B cell (primary cell): Measurements from ENCODE around the gene FRYL. TPM values are rescaled to one million over a fixed set of nuclear protein-coding genes. Genes with fewer than 3 reads are reported as not detected.

Source experiments
- ATAC-seq: fragments of 200-7000 bp; cut with Tn5 transposase; one replicate; pipeline ENCODE4 v1.10.0; 2021; ENCODE audit warnings: low read depth, mild to moderate bottlenecking, moderate number of reproducible peaks, moderate library complexity
- CTCF ChIA-PET: fragments of 350-600 bp; sonication (Branson Sonifier 250); formaldehyde crosslinking; loops from one replicate; lab custom pipeline; 2021; ENCODE audit warnings: antibody characterized with exemption, inconsistent platforms; lab: Charles Lee
- POLR2A ChIA-PET: fragments of 350-600 bp; sonication (Branson Sonifier 250); formaldehyde crosslinking; loops from one replicate; lab custom pipeline; 2021; ENCODE audit warnings: antibody characterized with exemption; lab: Charles Lee
- DNase-seq: peaks from one replicate; pipeline ENCODE4 v3.0.0; 2013
- H2AFZ ChIP-seq: 2 replicates; pipeline ENCODE4 v1.6.1; 2012; ENCODE audit warnings: mild to moderate bottlenecking, low read depth, low read length; ENCODE audit not compliant: insufficient read depth, poor library complexity, severe bottlenecking
- H3K27ac ChIP-seq, 2 donors: 1 replicate in 1 of 2; 2 replicates in 1 of 2; pipeline ENCODE4 v1.5.1; 2012 to 2013; ENCODE audit warnings: low read length in 2 of 2, mild to moderate bottlenecking in 2 of 2, moderate library complexity in 1 of 2
- H3K27me3 ChIP-seq, 4 experiments: fragments of 200-600 bp in 1 of 4; sonication (generic) in 1 of 4; replicated peaks in 1 of 4; 1 replicate in 2 of 4; 2 replicates in 2 of 4; pipeline versions ENCODE4 v1.6.1 to v1.7.0; 2013 to 2016; ENCODE audit warnings: low read length in 3 of 4, mild to moderate bottlenecking in 2 of 4, mixed read lengths in 1 of 4, moderate library complexity in 1 of 4; ENCODE audit not compliant: insufficient read depth in 4 of 4, control insufficient read depth in 3 of 4; ENCODE audit errors: control extremely low read depth in 1 of 4
- H3K36me3 ChIP-seq, 2 experiments: replicated peaks in 1 of 2; 1 replicate in 1 of 2; 2 replicates in 1 of 2; pipeline versions ENCODE4 v1.6.1 to v1.7.1; 2013; ENCODE audit warnings: low read length in 1 of 2; ENCODE audit not compliant: insufficient read depth in 2 of 2, control insufficient read depth in 1 of 2; ENCODE audit errors: control extremely low read depth in 1 of 2, extremely low read depth in 1 of 2
- H3K4me1 ChIP-seq, 2 donors: fragments of 200-600 bp in 1 of 2; sonication (generic) in 1 of 2; 1 replicate in 1 of 2; 2 replicates in 1 of 2; pipeline versions ENCODE4 v1.5.1 to v1.6.1; 2013 to 2017; ENCODE audit warnings: low read length in 2 of 2; ENCODE audit not compliant: control insufficient read depth in 2 of 2, insufficient read depth in 2 of 2
- H3K4me2 ChIP-seq: replicated peaks from 2 replicates; pipeline ENCODE3; 2012; ENCODE audit warnings: mild to moderate bottlenecking, low read depth, low read length; ENCODE audit not compliant: poor library complexity, severe bottlenecking
- H3K4me3 ChIP-seq, 5 experiments: fragments of 200-600 bp in 1 of 5; sonication (generic) in 1 of 5; 1 replicate in 3 of 5; 2 replicates in 2 of 5; pipeline versions ENCODE4 v1.5.1 to v1.7.0; 2011 to 2016; ENCODE audit warnings: low read length in 4 of 5, mild to moderate bottlenecking in 4 of 5, low read depth in 2 of 5, control low read depth in 1 of 5, moderate library complexity in 1 of 5; ENCODE audit not compliant: insufficient read depth in 1 of 5; ENCODE audit errors: control extremely low read depth in 1 of 5, extremely low read depth in 1 of 5
- H3K79me2 ChIP-seq: fragments of 200-600 bp; sonication (generic); one replicate; pipeline ENCODE4 v1.6.0; 2016; ENCODE audit warnings: low read length; ENCODE audit not compliant: control insufficient read depth, insufficient read depth
- H3K9ac ChIP-seq: fragments of 200-600 bp; sonication (generic); 2 replicates; pipeline ENCODE4 v1.6.1; 2017; ENCODE audit warnings: mild to moderate bottlenecking, low read length, moderate library complexity
- H3K9me3 ChIP-seq, 3 donors: one replicate each; pipeline versions ENCODE4 v1.6.1 to v1.7.1; 2013; ENCODE audit warnings: low read length in 2 of 3; ENCODE audit not compliant: control insufficient read depth in 2 of 3, insufficient read depth in 1 of 3; ENCODE audit errors: control extremely low read depth in 1 of 3
- H4K20me1 ChIP-seq: 2 replicates; pipeline ENCODE4 v1.6.0; 2012; ENCODE audit warnings: mild to moderate bottlenecking, low read length; ENCODE audit not compliant: insufficient read depth, control insufficient read depth, poor library complexity, severe bottlenecking
- H3K27ac Mint-ChIP-seq: one replicate; pipeline ENCODE4 v1.8.0; 2021; ENCODE audit warnings: mixed read lengths
- H3K27me3 Mint-ChIP-seq: one replicate; pipeline ENCODE4 v1.8.0; 2021; ENCODE audit warnings: mixed read lengths
- H3K4me1 Mint-ChIP-seq: one replicate; pipeline ENCODE4 v1.8.0; 2021; ENCODE audit warnings: mixed read lengths
- H3K4me3 Mint-ChIP-seq: one replicate; pipeline ENCODE4 v1.8.0; 2021; ENCODE audit warnings: mixed read lengths
- H3K9me3 Mint-ChIP-seq: one replicate; pipeline ENCODE4 v1.8.0; 2022; ENCODE audit warnings: mixed read lengths; ENCODE audit not compliant: insufficient read depth
- EZH2 ChIP-seq: IDR thresholded peaks from 2 replicates; pipeline ENCODE4 v1.6.1; 2012; ENCODE audit warnings: borderline replicate concordance, low read depth, mild to moderate bottlenecking, moderate library complexity, low read length; ENCODE audit not compliant: insufficient read depth, poor library complexity, severe bottlenecking
- WGBS: methylation state at CpG from one replicate; pipeline ENCODE4 v1.1.5; 2013; ENCODE audit warnings: missing lambda C conversion rate; ENCODE audit not compliant: insufficient coverage; 5-methylcytosine and 5-hydroxymethylcytosine counted together
- intact Hi-C: fragments of 100-400 bp; cut with micrococcal nuclease; formaldehyde crosslinking; loops from one replicate; pipeline ENCODE4 v1.10.0; 2022
- polyA plus RNA-seq: library from polyadenylated mRNA; depleted of rRNA; stranded (reverse); fragments of >200 nt; gene quantifications from 2 replicates; pipeline ENCODE4 v1.2.3, GENCODE V29; 2012
- total RNA-seq, 2 donors: library from RNA; stranded (reverse); fragments of 120-200 nt in 1 of 2; gene quantifications; 1 replicate in 1 of 2; 2 replicates in 1 of 2; pipeline versions ENCODE4 v1.2.3 to v1.2.4, GENCODE V29; 2013 to 2022
- TF ChIP-seq, protein P1 (sequence below): fragments of 200-600 bp; IDR thresholded peaks from one replicate; pipeline ENCODE4 v1.8.0; 2022; ENCODE audit warnings: antibody characterized with exemption, mild to moderate bottlenecking

Gene FRYL
- total and polyA plus RNA-seq, 2 donors (not counting 1 experiment from before 2014, with no cell fraction given): 15.5 to 138 TPM

DNA sequence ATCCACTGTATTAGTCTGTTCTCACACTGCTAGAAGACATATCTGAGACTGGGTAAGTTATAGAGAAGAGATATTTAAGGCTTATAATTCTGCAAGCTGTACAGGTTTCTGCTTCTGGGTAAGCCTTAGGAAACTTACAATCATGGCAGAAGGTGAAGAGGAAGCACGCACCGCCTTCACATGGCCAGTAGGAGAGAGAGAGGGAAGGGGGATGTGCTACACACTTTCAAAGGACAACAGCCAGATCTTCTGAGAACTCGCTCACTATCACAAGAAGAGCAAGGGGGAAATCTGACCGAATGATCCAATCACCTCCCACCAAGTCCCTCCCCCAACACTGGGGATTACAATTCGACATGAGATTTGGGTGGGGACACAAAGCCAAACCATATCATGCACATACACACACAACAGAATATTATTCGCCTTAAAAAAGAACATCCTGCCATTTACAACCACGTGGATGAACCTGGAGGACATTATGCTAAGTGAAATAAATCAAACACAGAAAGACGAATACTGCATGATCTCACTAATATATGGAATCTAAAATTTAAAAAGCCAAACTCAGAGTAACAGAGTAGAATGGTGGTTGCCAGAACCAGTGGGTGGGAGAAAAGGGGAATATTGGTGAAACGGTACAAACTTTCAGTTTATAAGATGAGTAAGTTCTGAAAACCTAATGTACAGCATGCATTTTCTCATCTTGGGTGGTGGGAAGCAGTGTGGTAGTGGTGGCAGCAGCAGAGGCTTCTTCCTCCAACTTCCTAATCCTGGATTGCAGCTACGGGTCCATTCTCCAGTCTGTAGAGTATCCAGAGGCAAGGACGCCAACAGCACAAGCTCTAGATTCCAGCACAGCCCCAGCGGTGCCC is 12.8 kb downstream of the FRYL start:
- Histone ChIP-seq H4K20me1 (peaks cover 76% of the 10 kb centered on the region), H3K4me3 (no peak overlapping the region), H3K4me2 (no peak overlapping the region), H3K27ac (no peak overlapping the region), H2AFZ (no peak overlapping the region), H3K4me1 (peaks cover 15 to 28% of the 10 kb centered on the region in 2 donors), H3K9ac (no peak overlapping the region), H3K79me2 (peaks cover 98% of the 10 kb centered on the region), H3K9me3 (no peaks in the 10 kb centered on the region), H3K36me3 (peaks cover 0 to 9% of the 10 kb centered on the region in 2 experiments), H3K27me3 (no peaks in the 10 kb centered on the region)
- ChIA-PET CTCF (no interaction called here), POLR2A (no interaction called here)
- Mint-ChIP-seq H3K27me3 (no peaks in the 10 kb centered on the region), H3K4me1 (peaks cover 50% of the 10 kb centered on the region), H3K9me3 (no peaks in the 10 kb centered on the region), H3K27ac (no peak overlapping the region), H3K4me3 (no peak overlapping the region)
- WGBS: 97% methylated on average over 5 of the region's 12 CpGs
- no peak for ATAC-seq
- TF ChIP-seq, protein P1, sequence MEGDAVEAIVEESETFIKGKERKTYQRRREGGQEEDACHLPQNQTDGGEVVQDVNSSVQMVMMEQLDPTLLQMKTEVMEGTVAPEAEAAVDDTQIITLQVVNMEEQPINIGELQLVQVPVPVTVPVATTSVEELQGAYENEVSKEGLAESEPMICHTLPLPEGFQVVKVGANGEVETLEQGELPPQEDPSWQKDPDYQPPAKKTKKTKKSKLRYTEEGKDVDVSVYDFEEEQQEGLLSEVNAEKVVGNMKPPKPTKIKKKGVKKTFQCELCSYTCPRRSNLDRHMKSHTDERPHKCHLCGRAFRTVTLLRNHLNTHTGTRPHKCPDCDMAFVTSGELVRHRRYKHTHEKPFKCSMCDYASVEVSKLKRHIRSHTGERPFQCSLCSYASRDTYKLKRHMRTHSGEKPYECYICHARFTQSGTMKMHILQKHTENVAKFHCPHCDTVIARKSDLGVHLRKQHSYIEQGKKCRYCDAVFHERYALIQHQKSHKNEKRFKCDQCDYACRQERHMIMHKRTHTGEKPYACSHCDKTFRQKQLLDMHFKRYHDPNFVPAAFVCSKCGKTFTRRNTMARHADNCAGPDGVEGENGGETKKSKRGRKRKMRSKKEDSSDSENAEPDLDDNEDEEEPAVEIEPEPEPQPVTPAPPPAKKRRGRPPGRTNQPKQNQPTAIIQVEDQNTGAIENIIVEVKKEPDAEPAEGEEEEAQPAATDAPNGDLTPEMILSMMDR: no peak
- TF ChIP-seq EZH2: no peak
- intact Hi-C loops: loop anchor here (5.0 kb wide), 1 partner anchor 40 kb away; no protein-coding TSS in a partner anchor
- DNase-seq: no peak
